T-cell (primary cell): ENCODE measurements around the gene KCNV2. TPM values are rescaled to one million over a fixed set of nuclear protein-coding genes. Genes with fewer than 3 reads are reported as not detected.
"Not testable (repeated sequence)": the region's sequence is repeated elsewhere in the genome, so short reads cannot be mapped to it uniquely, and the experiment has no call there.

Experiments
- ATAC-seq, 4 experiments: fragments of 200-7000 bp in 3 of 4; fragments of 150-1000 bp in 1 of 4; cut with Tn5 transposase; replicated peaks in 1 of 4; 1 replicate in 3 of 4; 2 replicates in 1 of 4; pipeline ENCODE4 v1.10.0; 2021; ENCODE audit warnings: moderate library complexity in 3 of 4, mild to moderate bottlenecking in 2 of 4, moderate number of reproducible peaks in 1 of 4
- CTCF ChIA-PET, 2 donors: fragments of 300-600 bp; sonication (Branson Sonifier 250); formaldehyde crosslinking; loops; one replicate each; lab custom pipeline; 2022; ENCODE audit warnings: antibody characterized with exemption in 2 of 2; lab: Charles Lee
- POLR2A ChIA-PET, 2 donors: fragments of 300-600 bp; sonication (Branson Sonifier 250); formaldehyde crosslinking; loops; one replicate each; lab custom pipeline; 2022; ENCODE audit warnings: antibody characterized with exemption in 2 of 2; lab: Charles Lee
- DNase-seq, 35 experiments: peaks; one replicate each; pipeline versions ENCODE4 v3.0.0 to v3.0.0-alpha.2; 2013 to 2023
- H3K27ac ChIP-seq: one replicate; pipeline ENCODE4 v1.5.1; 2013; ENCODE audit warnings: low read length
- H3K27me3 ChIP-seq, 2 experiments: replicated peaks in 1 of 2; 1 replicate in 1 of 2; 2 replicates in 1 of 2; pipeline versions ENCODE4 v1.6.1 to v1.7.0; 2013; ENCODE audit warnings: low read length in 1 of 2, mixed read lengths in 1 of 2; ENCODE audit not compliant: control insufficient read depth in 2 of 2, insufficient read depth in 2 of 2; ENCODE audit errors: extremely low read depth in 1 of 2
- H3K36me3 ChIP-seq, 2 donors: 1 replicate in 1 of 2; 2 replicates in 1 of 2; pipeline versions ENCODE4 v1.6.1 to v1.7.0; 2013; ENCODE audit warnings: low read length in 1 of 2; ENCODE audit not compliant: control insufficient read depth in 2 of 2, insufficient read depth in 1 of 2; ENCODE audit errors: extremely low read depth in 1 of 2
- H3K4me1 ChIP-seq, 2 experiments: 1 replicate in 1 of 2; 2 replicates in 1 of 2; pipeline versions ENCODE4 v1.6.1 to v1.7.0; 2013; ENCODE audit warnings: low read length in 2 of 2, mixed read lengths in 1 of 2; ENCODE audit not compliant: insufficient read depth in 2 of 2, control insufficient read depth in 1 of 2; ENCODE audit errors: extremely low read depth in 1 of 2
- H3K4me3 ChIP-seq, 2 donors: 1 replicate in 1 of 2; 2 replicates in 1 of 2; pipeline versions ENCODE4 v1.5.1 to v1.7.0; 2013; ENCODE audit warnings: mild to moderate bottlenecking in 2 of 2, low read length in 1 of 2, moderate library complexity in 1 of 2; ENCODE audit not compliant: control insufficient read depth in 1 of 2; ENCODE audit errors: extremely low read depth in 1 of 2
- H3K9me3 ChIP-seq: 2 replicates; pipeline ENCODE4 v1.7.0; 2013
- H3K27ac Mint-ChIP-seq, 2 donors: one replicate each; pipeline ENCODE4 v1.8.0; 2020 to 2021; ENCODE audit warnings: mild to moderate bottlenecking in 2 of 2, mixed read lengths in 2 of 2
- H3K27me3 Mint-ChIP-seq, 2 donors: one replicate each; pipeline ENCODE4 v1.8.0; 2021 to 2022; ENCODE audit warnings: mixed read lengths in 2 of 2
- H3K36me3 Mint-ChIP-seq: one replicate; pipeline ENCODE4 v1.8.0; 2021; ENCODE audit warnings: mixed read lengths
- H3K4me1 Mint-ChIP-seq, 3 donors: one replicate each; pipeline ENCODE4 v1.8.0; 2020 to 2022; ENCODE audit warnings: mixed read lengths in 3 of 3, mild to moderate bottlenecking in 1 of 3
- H3K4me3 Mint-ChIP-seq, 3 donors: one replicate each; pipeline ENCODE4 v1.8.0; 2020 to 2022; ENCODE audit warnings: mild to moderate bottlenecking in 3 of 3, mixed read lengths in 3 of 3, moderate library complexity in 3 of 3
- H3K9me3 Mint-ChIP-seq, 3 donors: one replicate each; pipeline ENCODE4 v1.8.0; 2020 to 2022; ENCODE audit warnings: mixed read lengths in 3 of 3
- WGBS: methylation state at CpG from one replicate; pipeline ENCODE4 v1.1.5; 2013; ENCODE audit warnings: missing lambda C conversion rate; ENCODE audit not compliant: insufficient coverage; 5-methylcytosine and 5-hydroxymethylcytosine counted together
- total RNA-seq, 35 experiments: library from RNA in 6 of 35; stranded (reverse) in 6 of 35; fragments of 120-200 nt in 1 of 35; gene quantifications; one replicate each; pipeline versions ENCODE4 v1.2.1 to v1.2.4 and lab custom pipeline; 2013 to 2026

Gene KCNV2
- total RNA-seq, 5 donors from 2014 or later (not counting 1 experiment from before 2014, with no cell fraction given): not detected

DNA sequence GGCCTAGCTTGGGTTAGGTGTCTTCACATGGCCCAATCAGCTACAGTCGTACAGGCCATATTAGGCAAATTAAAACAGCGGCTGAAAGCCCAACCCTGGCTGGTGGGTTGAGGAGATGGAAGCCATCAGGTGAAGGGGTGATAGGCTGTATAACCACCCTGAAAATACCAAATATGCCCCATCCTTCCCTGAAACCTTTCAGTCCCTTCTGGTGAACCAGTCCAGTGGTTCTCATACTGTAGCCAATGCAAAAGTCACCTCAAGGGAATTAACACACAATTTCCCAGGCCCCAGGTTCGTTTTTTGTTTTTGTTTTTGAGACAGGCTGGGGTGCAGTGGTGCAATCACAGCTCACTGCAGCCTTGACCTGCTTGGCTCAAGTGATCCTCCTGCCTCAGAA, 19.8 kb upstream of the KCNV2 start:
- no peaks in the 10 kb centered on the region for H3K9me3 Mint-ChIP-seq
- H3K4me3 ChIP-seq: no peak overlapping the region
- no peaks in the 10 kb centered on the region for H3K27me3 ChIP-seq
- ChIA-PET CTCF (no interaction called here), POLR2A (no interaction called here)
- no peaks in the 10 kb centered on the region for H3K27me3 Mint-ChIP-seq
- H3K27ac Mint-ChIP-seq: no peak overlapping the region
- no CpG with 5 or more reads among the region's 3 CpGs for WGBS
- no peaks in the 10 kb centered on the region for H3K4me1 ChIP-seq
- no peaks in the 10 kb centered on the region for H3K4me1 Mint-ChIP-seq
- no peak for ATAC-seq
- H3K27ac ChIP-seq: no peak overlapping the region
- DNase-seq: no peak
- no peaks in the 10 kb centered on the region for H3K9me3 ChIP-seq
- no peak overlapping the region for H3K4me3 Mint-ChIP-seq
- H3K36me3 ChIP-seq: no peaks in the 10 kb centered on the region
- peaks cover 8% of the 10 kb centered on the region for H3K36me3 Mint-ChIP-seq

DNA sequence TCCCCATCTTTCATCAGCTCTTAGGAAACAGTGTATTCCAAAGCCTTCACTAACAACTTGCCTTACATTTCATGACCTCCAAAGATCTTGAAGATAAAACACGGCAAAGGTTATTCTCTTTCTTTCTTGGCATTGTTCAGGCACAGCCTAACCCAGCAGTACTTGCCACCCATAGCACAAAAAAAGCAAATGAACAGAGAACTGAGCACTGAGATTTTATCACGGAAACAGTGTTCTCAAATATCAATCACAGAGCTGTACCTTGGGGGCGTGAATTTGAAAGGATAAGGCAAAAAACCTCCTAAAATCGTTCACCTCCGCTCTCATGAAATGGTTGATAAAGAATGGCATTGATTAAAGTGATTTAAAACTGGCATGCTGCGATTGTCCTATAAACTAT, 16.9 kb upstream of the KCNV2 start:
- no peaks in the 10 kb centered on the region for H3K9me3 ChIP-seq
- no peaks in the 10 kb centered on the region for H3K36me3 ChIP-seq
- Mint-ChIP-seq H3K36me3 (peaks cover 3% of the 10 kb centered on the region), H3K4me1 (no peaks in the 10 kb centered on the region), H3K9me3 (no peaks in the 10 kb centered on the region), H3K27ac (no peak overlapping the region), H3K4me3 (no peak overlapping the region), H3K27me3 (no peaks in the 10 kb centered on the region)
- no peak overlapping the region for H3K27ac ChIP-seq
- ATAC-seq (no peak), DNase-seq (no peak)
- POLR2A ChIA-PET: no interaction called here
- CTCF ChIA-PET: no interaction called here
- 100% methylated on average over 1 of the region's 6 CpGs for WGBS
- no peaks in the 10 kb centered on the region for H3K27me3 ChIP-seq
- no peak overlapping the region for H3K4me3 ChIP-seq
- no peaks in the 10 kb centered on the region for H3K4me1 ChIP-seq

DNA sequence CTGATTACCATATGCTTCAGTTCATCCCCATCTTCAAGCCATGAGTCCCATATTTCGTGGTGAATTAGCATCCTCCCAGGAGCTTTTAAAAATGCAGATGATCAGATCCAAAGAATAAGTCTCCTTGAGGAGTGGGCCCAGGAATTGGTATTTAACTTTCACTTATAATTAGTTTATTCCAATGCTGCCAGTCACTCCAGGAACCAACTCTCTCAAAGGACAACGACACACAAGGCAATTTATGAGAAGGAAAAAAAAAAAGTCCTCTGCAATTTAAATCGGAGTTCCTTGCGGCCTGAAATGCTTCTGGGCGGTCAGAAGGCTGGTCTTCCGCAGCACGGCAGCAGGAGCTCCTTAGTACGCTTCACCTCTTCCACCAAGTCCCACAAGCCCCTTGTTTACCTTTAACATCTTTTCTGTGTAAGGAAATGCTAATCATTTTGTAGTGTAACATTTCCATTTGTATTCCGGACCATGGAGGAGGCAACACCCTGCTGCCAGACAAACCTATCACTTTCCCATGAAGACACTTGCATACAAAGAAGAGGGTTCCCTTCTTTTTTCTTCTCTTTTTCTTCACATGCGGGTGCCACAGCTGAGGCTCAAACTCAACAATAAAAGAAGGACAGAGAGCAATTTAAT, 16.3 kb upstream of the KCNV2 start:
- WGBS: 100% methylated on average over 1 of the region's 10 CpGs
- no peak for ATAC-seq
- CTCF ChIA-PET: interaction anchor here in 1 of 2 donors (0.7 kb wide), 1 partner anchor 195 kb away, joined by 3 read pairs; no protein-coding TSS in a partner anchor
- no peak overlapping the region for H3K4me3 Mint-ChIP-seq
- no peaks in the 10 kb centered on the region for H3K4me1 ChIP-seq
- POLR2A ChIA-PET: no interaction called here
- H3K27ac ChIP-seq: no peak overlapping the region
- no peaks in the 10 kb centered on the region for H3K9me3 ChIP-seq
- H3K27me3 ChIP-seq: no peaks in the 10 kb centered on the region
- H3K27me3 Mint-ChIP-seq: no peaks in the 10 kb centered on the region
- H3K36me3 Mint-ChIP-seq: peaks cover 3% of the 10 kb centered on the region
- no peaks in the 10 kb centered on the region for H3K9me3 Mint-ChIP-seq
- no peak overlapping the region for H3K4me3 ChIP-seq
- DNase-seq: no peak
- no peaks in the 10 kb centered on the region for H3K36me3 ChIP-seq
- no peak overlapping the region for H3K27ac Mint-ChIP-seq
- H3K4me1 Mint-ChIP-seq: no peaks in the 10 kb centered on the region

DNA sequence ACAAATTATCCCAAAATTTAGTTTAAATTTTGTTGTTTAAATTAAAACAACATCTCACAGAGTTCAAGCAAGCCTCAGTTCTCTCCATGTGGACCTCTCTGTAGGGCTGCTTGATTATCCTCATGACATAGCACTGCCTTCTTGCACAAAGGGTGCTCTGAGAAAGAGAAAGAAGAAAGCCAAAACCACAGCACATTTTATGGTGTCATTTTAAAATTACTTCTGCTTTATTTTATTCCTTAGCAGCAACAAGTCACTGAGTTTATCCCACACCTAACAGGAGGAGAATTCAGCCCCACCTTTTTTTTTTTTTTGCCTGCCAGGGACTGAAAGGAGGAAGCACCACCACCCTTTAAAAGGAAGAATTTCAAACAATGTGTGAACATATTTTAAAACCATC, 12.8 kb upstream of the KCNV2 start:
- no peaks in the 10 kb centered on the region for H3K36me3 ChIP-seq
- no peak for DNase-seq

DNA sequence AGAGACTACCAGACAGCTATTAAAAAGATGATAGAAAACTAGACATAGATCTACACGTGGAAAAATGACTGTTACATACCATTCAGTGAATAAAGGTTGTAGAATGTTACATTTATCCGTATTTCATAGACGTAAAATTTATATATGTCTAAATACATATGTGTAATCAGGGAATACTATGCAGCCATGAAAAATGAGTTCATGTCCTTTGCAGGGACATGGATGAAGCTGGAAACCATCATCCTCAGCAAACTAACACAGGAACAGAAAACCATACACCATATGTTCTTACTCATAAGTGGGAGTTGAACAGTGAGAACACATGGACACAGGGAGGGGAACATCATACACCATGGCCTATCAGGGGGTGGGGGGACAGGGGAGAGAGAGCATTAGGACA, 10.1 kb upstream of the KCNV2 start:
- POLR2A ChIA-PET, H3K27ac ChIP-seq, H3K4me1 ChIP-seq, H3K27ac Mint-ChIP-seq, H3K27me3 ChIP-seq, H3K9me3 Mint-ChIP-seq, ATAC-seq, DNase-seq, H3K4me3 ChIP-seq, H3K9me3 ChIP-seq, H3K36me3 Mint-ChIP-seq, CTCF ChIA-PET, H3K36me3 ChIP-seq, H3K27me3 Mint-ChIP-seq, H3K4me1 Mint-ChIP-seq, H3K4me3 Mint-ChIP-seq: not testable (repeated sequence)
- WGBS: no CpG with 5 or more reads among the region's 3 CpGs

More for the DNA sequence above, 12.8 kb upstream of the KCNV2 start:
- ChIA-PET POLR2A (interaction anchor here in 1 of 2 donors (0.6 kb wide), 1 partner anchor 75 kb away, joined by 4 read pairs; no protein-coding TSS in a partner anchor), CTCF (interaction anchor here in 1 of 2 donors (1.1 kb wide), 1 partner anchor 25 kb away, joined by 4 read pairs; no protein-coding TSS in a partner anchor)
- H3K4me3 ChIP-seq: no peak overlapping the region
- ATAC-seq: no peak
- Mint-ChIP-seq H3K4me3 (no peak overlapping the region), H3K27ac (no peak overlapping the region), H3K9me3 (peaks cover 0 to 9% (median 0%) of the 10 kb centered on the region in 3 donors), H3K27me3 (no peaks in the 10 kb centered on the region), H3K36me3 (peaks cover 12% of the 10 kb centered on the region), H3K4me1 (no peaks in the 10 kb centered on the region)
- H3K9me3 ChIP-seq: no peaks in the 10 kb centered on the region
- H3K27ac ChIP-seq: no peak overlapping the region
- no peaks in the 10 kb centered on the region for H3K4me1 ChIP-seq
- H3K27me3 ChIP-seq: no peaks in the 10 kb centered on the region

DNA sequence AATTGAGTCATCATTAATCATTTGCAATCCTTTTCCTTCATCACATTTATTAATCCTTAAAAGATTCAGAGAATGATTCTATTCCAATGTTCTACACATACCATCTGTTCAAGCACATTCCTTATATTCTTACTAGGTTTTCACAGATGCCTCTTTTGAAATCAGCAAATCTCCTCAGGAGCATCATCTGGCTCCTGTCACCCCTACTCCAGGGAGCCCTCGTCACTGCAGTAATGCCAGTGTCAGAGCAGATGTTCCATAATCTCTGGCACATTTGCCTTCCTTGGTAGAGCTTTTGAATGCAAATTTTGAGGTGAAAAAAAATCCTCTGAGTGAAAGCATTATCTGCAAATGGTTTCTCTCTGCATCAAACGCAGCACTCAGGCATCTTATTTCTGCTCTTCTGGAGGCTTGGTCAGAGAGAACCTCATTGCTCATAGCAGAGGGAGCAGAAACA, 7.6 kb upstream of the KCNV2 start:
- H3K9me3 ChIP-seq: no peaks in the 10 kb centered on the region
- Mint-ChIP-seq H3K27ac (no peak overlapping the region), H3K27me3 (no peaks in the 10 kb centered on the region), H3K4me3 (no peak overlapping the region), H3K36me3 (peaks cover 9% of the 10 kb centered on the region), H3K9me3 (peaks cover 0 to 9% (median 6%) of the 10 kb centered on the region in 3 donors), H3K4me1 (no peaks in the 10 kb centered on the region)
- CTCF ChIA-PET: interaction anchor here in 1 of 2 donors (0.6 kb wide), 1 partner anchor 37 kb away, joined by 4 read pairs; no protein-coding TSS in a partner anchor
- H3K4me3 ChIP-seq: no peak overlapping the region
- H3K27ac ChIP-seq: no peak overlapping the region
- ATAC-seq: no peak
- no peak for DNase-seq
- POLR2A ChIA-PET: no interaction called here
- no peaks in the 10 kb centered on the region for H3K36me3 ChIP-seq
- 75% methylated on average over 1 of the region's 2 CpGs for WGBS
- H3K27me3 ChIP-seq: no peaks in the 10 kb centered on the region
- H3K4me1 ChIP-seq: no peaks in the 10 kb centered on the region
